Caco-2 (cell line): ENCODE results near the gene THSD8. TPM values are rescaled to one million over a fixed set of nuclear protein-coding genes. Genes with fewer than 3 reads are reported as not detected.

ENCODE experiments used
- BruUV-seq: library from RNA; stranded (reverse); fragments of 400-500 nt; replicated peaks from 2 replicates; lab custom pipeline; 2021; lab: Mats Ljungman, UMichigan
- CTCF ChIA-PET: fragments of 300-600 bp; sonication (Branson Sonifier 250); formaldehyde crosslinking; loops from one replicate; lab custom pipeline; 2022; ENCODE audit warnings: antibody characterized with exemption; lab: Charles Lee
- POLR2A ChIA-PET: fragments of 300-600 bp; sonication (Branson Sonifier 250); formaldehyde crosslinking; loops from one replicate; lab custom pipeline; 2022; ENCODE audit warnings: antibody characterized with exemption; lab: Charles Lee
- DNase-seq, 2 experiments: peaks; one replicate each; pipeline versions ENCODE4 v3.0.0 to v3.0.0-alpha.2; 2020 to 2022
- H3K27me3 ChIP-seq: replicated peaks from 2 replicates; pipeline ENCODE4 v1.6.0; 2011; ENCODE audit warnings: low read length; ENCODE audit not compliant: control insufficient read depth, insufficient read depth
- H3K36me3 ChIP-seq: 2 replicates; pipeline ENCODE4 v1.5.1; 2011; ENCODE audit warnings: low read length; ENCODE audit not compliant: control insufficient read depth, insufficient read depth
- H3K4me1 ChIP-seq: fragments of 250-450 bp; sonication (Bioruptor Pico); 2 replicates; pipeline ENCODE4 v1.5.1; 2020; ENCODE audit warnings: mild to moderate bottlenecking
- H3K4me3 ChIP-seq: 2 replicates; pipeline ENCODE4 v1.5.1; 2011; ENCODE audit warnings: low read depth, mild to moderate bottlenecking, control low read depth, low read length
- H3K9me3 ChIP-seq: fragments of 250-450 bp; sonication (Bioruptor Pico); 2 replicates; pipeline ENCODE4 v1.5.1; 2020; ENCODE audit warnings: mild to moderate bottlenecking, moderate library complexity
- H3K27ac Mint-ChIP-seq: one replicate; pipeline ENCODE4 v1.8.0; 2022; ENCODE audit warnings: mixed read lengths; ENCODE audit not compliant: unreplicated experiment
- H3K27me3 Mint-ChIP-seq: one replicate; pipeline ENCODE4 v1.8.0; 2022; ENCODE audit warnings: mixed read lengths; ENCODE audit not compliant: insufficient read depth, unreplicated experiment
- H3K36me3 Mint-ChIP-seq: one replicate; pipeline ENCODE4 v1.8.0; 2022; ENCODE audit warnings: mild to moderate bottlenecking, mixed read lengths; ENCODE audit not compliant: insufficient read depth, unreplicated experiment
- H3K4me1 Mint-ChIP-seq: one replicate; pipeline ENCODE4 v1.8.0; 2022; ENCODE audit warnings: low read depth, mixed read lengths; ENCODE audit not compliant: unreplicated experiment
- H3K4me3 Mint-ChIP-seq: one replicate; pipeline ENCODE4 v1.8.0; 2022; ENCODE audit warnings: mild to moderate bottlenecking, moderate library complexity, mixed read lengths; ENCODE audit not compliant: unreplicated experiment
- H3K9me3 Mint-ChIP-seq: one replicate; pipeline ENCODE4 v1.8.0; 2022; ENCODE audit warnings: mixed read lengths; ENCODE audit not compliant: unreplicated experiment
- CTCF ChIP-seq, 2 experiments: fragments of 200-600 bp in 1 of 2; IDR thresholded peaks; 1 replicate in 1 of 2; 2 replicates in 1 of 2; pipeline versions ENCODE4 v1.5.1 to v1.8.0; 2011 to 2022; ENCODE audit warnings: antibody characterized with exemption in 1 of 2, control low read depth in 1 of 2, inconsistent platforms in 1 of 2, low read depth in 1 of 2, low read length in 1 of 2, mild to moderate bottlenecking in 1 of 2, moderate library complexity in 1 of 2; ENCODE audit not compliant: insufficient read depth in 1 of 2, severe bottlenecking in 1 of 2, unreplicated experiment in 1 of 2
- intact Hi-C: fragments of 100-400 bp; cut with micrococcal nuclease; formaldehyde crosslinking; loops from one replicate; pipeline ENCODE4 v1.10.0; 2022; ENCODE audit not compliant: unreplicated experiment
- total RNA-seq: library from RNA; stranded (reverse); gene quantifications from 2 replicates; pipeline ENCODE4 v1.2.3, GENCODE V29; 2022

THSD8 gene
- total RNA-seq, 1 experiment from 2014 or later: 25.9 TPM

GRCh38 chr19:12770922-12771321 lies 30.9 kb upstream of the THSD8 start:
- POLR2A ChIA-PET: no interaction called here
- Histone ChIP-seq H3K4me3 (no peak overlapping the region), H3K36me3 (no peaks in the 10 kb centered on the region; the same call in none of the 2 replicates), H3K9me3 (no peaks in the 10 kb centered on the region), H3K4me1 (peaks cover 7% of the 10 kb centered on the region), H3K27me3 (no peaks in the 10 kb centered on the region)
- Mint-ChIP-seq H3K36me3 (peaks cover 32% of the 10 kb centered on the region), H3K4me1 (peaks cover 13% of the 10 kb centered on the region), H3K9me3 (no peaks in the 10 kb centered on the region), H3K4me3 (no peak overlapping the region), H3K27ac (no peak overlapping the region), H3K27me3 (no peaks in the 10 kb centered on the region)
- intact Hi-C loops: no loop called here
- no peak for DNase-seq
- CTCF ChIA-PET: no interaction called here
- no TSS peak for BruUV-seq
- no peak for TF ChIP-seq CTCF (IDR thresholded peaks at IDR 0.05; ENCODE audit: insufficient read depth in 1 of 2, low read depth in 1 of 2, low read length in 1 of 2, severe bottlenecking in 1 of 2, unreplicated experiment in 1 of 2)

DNA sequence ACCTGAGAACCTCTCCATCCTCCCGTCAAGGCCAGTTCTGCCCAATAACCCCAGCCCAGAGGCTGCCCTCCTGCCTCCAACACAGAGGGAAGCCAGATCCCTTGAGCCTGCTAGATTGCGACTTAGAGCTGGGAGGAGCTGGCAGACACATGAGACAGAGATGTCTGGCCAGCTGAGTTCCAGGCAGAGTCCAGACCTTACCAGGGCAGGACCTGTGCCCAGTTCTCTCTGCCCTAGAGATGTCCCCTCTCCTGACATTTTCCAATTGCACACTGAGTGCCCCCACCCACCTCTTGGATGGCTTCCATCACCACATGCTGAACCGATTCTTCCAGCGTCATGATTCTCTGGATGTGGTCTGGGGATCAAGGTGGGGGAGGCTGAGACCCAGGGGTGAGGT lies 29.5 kb upstream of the THSD8 start:
- H3K36me3 ChIP-seq: no peaks in the 10 kb centered on the region; the same call in none of the 2 replicates
- TF ChIP-seq CTCF (IDR thresholded peaks at IDR 0.05; ENCODE audit: insufficient read depth in 1 of 2, low read depth in 1 of 2, low read length in 1 of 2, severe bottlenecking in 1 of 2, unreplicated experiment in 1 of 2): no peak
- H3K4me3 ChIP-seq: no peak overlapping the region
- no peak for DNase-seq
- intact Hi-C loops: no loop called here
- no peak overlapping the region for H3K27ac Mint-ChIP-seq
- peaks cover 7% of the 10 kb centered on the region for H3K4me1 ChIP-seq
- ChIA-PET POLR2A (no interaction called here), CTCF (interaction anchor here (1.0 to 1.2 kb wide), 2 partner anchors 12 to 15 kb away, joined by 3 read pairs; no protein-coding TSS in a partner anchor)
- no peaks in the 10 kb centered on the region for H3K27me3 ChIP-seq
- peaks cover 13% of the 10 kb centered on the region for H3K4me1 Mint-ChIP-seq
- no peaks in the 10 kb centered on the region for H3K27me3 Mint-ChIP-seq
- BruUV-seq: no TSS peak
- H3K9me3 ChIP-seq: no peaks in the 10 kb centered on the region
- no peak overlapping the region for H3K4me3 Mint-ChIP-seq
- H3K9me3 Mint-ChIP-seq: no peaks in the 10 kb centered on the region
- H3K36me3 Mint-ChIP-seq: peaks cover 28% of the 10 kb centered on the region

GRCh38 chr19:12773571-12773970 lies 28.3 kb upstream of the THSD8 start:
- Histone ChIP-seq H3K4me1 (peaks cover 7% of the 10 kb centered on the region), H3K27me3 (no peaks in the 10 kb centered on the region), H3K9me3 (no peaks in the 10 kb centered on the region), H3K36me3 (no peaks in the 10 kb centered on the region; the same call in 1 of the 2 replicates), H3K4me3 (no peak overlapping the region)
- intact Hi-C loops: no loop called here
- POLR2A ChIA-PET: interaction anchor here (0.6 to 1.0 kb wide), 2 partner anchors 18 to 194 kb away, joined by 3 read pairs; partner anchors contain the start of gene JUNB
- H3K4me3 Mint-ChIP-seq: no peak overlapping the region
- CTCF ChIA-PET: interaction anchor here (0.6 to 1.2 kb wide), 5 partner anchors 13 to 611 kb away, joined by 3 to 5 read pairs (median 3); partner anchors contain the start of gene ZNF136
- H3K9me3 Mint-ChIP-seq: no peaks in the 10 kb centered on the region
- TF ChIP-seq CTCF (IDR thresholded peaks at IDR 0.05; ENCODE audit: insufficient read depth in 1 of 2, low read depth in 1 of 2, low read length in 1 of 2, severe bottlenecking in 1 of 2, unreplicated experiment in 1 of 2): no peak
- H3K36me3 Mint-ChIP-seq: peaks cover 33% of the 10 kb centered on the region
- peaks cover 13% of the 10 kb centered on the region for H3K4me1 Mint-ChIP-seq
- no peak for DNase-seq
- no peaks in the 10 kb centered on the region for H3K27me3 Mint-ChIP-seq
- no peak overlapping the region for H3K27ac Mint-ChIP-seq
- BruUV-seq: no TSS peak
